ENCODE data around the gene NLE1. TPM values are rescaled to one million over a fixed set of nuclear protein-coding genes. Genes with fewer than 3 reads are reported as not detected.

Gene NLE1
- total RNA-seq, 2 donors from 2014 or later: 15.8 to 38.9 TPM

DNA sequence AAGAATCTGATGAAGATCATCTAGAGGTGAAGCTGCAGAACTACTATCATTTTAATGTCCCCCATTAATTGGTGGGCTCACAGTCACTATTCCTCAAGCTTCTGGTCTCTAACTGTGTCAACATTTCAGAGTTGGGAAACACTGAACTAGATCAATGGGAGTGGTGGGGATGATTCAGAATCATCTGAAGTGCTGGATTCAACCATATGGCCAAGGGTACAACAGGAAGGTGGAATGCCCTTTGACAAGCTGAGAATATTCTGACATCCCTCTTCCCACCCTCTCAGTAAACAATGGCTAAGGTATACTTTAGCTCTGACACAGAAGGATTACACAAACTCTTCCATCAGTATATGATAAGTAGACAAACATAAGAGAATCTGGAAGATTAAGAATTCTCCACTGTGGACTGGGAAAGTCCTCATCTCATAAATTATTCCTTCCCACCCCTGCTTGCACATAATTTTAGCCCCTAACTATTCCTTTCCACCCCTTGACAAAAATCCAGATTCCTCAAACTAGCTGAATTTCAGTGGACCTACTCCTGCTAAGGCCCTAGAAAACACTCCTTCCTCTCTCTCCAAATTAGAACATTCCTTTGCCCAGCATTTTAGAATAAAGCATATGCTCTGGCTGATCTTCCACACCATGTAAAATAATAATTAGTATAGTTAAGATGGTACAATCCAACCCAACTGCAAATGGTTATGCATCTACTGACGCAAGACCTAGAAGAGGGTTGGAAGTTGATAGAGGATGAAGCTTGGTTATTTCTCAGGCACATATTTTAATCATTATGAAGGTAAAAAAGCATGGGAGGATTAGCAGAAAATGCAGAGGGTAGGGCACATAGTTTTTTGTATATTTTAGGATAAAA lies 62.3 kb downstream of the NLE1 start:
- ATAC-seq (replicated peaks): no peak
- H3K4me1 Mint-ChIP-seq: peaks cover 42% of the 10 kb centered on the region
- H3K9me3 Mint-ChIP-seq: no peaks in the 10 kb centered on the region
- H3K4me3 Mint-ChIP-seq: peak overlapping the region; percentile 98
- H3K36me3 Mint-ChIP-seq (ENCODE audit: low read depth): peaks cover 20% of the 10 kb centered on the region
- no peaks in the 10 kb centered on the region for H3K27me3 Mint-ChIP-seq
- peak overlapping the region; percentile 84 for H3K27ac Mint-ChIP-seq

Other genes starting within 250 kb of the NLE1 start
- 1 to 10 TPM in 1 of 2 donors, under 1 TPM in 1; 0.76 to 1.7 TPM for gene CCT6B, start 180.8 kb downstream of the NLE1 start, total RNA-seq
- gene ZNF830, start 180.8 kb downstream of the NLE1 start, total RNA-seq: 10 to 100 TPM; 20.1 to 23.2 TPM
- 10 to 100 TPM; 52.9 to 54.3 TPM for gene LIG3, start 161.8 kb downstream of the NLE1 start, total RNA-seq
- 10 to 100 TPM; 32.9 to 51.1 TPM for gene RFFL, start 78.6 kb downstream of the NLE1 start, total RNA-seq
- gene RAD51D, start 22.4 kb downstream of the NLE1 start, total RNA-seq: 10 to 100 TPM; 23.9 to 36.6 TPM
- not detected for gene FNDC8, start 20.7 kb downstream of the NLE1 start, total RNA-seq
- not detected for gene UNC45B, start 5.5 kb upstream of the NLE1 start, total RNA-seq
- gene SLC35G3, start 52.1 kb upstream of the NLE1 start, total RNA-seq: not detected
- gene SLFN5, start 100.8 kb upstream of the NLE1 start, total RNA-seq: 10 to 100 TPM; 31.3 to 45.6 TPM
- gene SLFN11, start 231.3 kb upstream of the NLE1 start, total RNA-seq: 100 to 1,000 TPM in 1 of 2 donors, 10 to 100 TPM in 1; 77.5 to 112 TPM